GM18951 (cell line): ENCODE measurements around the gene ZNF574.
A peak's percentile ranks its signal among the peaks of the same experiment; 100 is the strongest.

ENCODE experiments used
- POLR2A ChIP-seq: IDR thresholded peaks from 4 replicates; pipeline ENCODE4 v1.6.1; 2011; ENCODE audit warnings: mild to moderate bottlenecking; ENCODE audit not compliant: insufficient read length, insufficient read depth; ENCODE audit errors: extremely low read depth
- in situ Hi-C: fragments of 300-500 bp; cut with MboI; formaldehyde crosslinking; loops from one replicate; pipeline ENCODE4 v1.12.0; 2022; ENCODE audit warnings: low sequenced_read_pairs, mixed read lengths, inconsistent platforms; ENCODE audit not compliant: unreplicated experiment

The ZNF574 gene

DNA sequence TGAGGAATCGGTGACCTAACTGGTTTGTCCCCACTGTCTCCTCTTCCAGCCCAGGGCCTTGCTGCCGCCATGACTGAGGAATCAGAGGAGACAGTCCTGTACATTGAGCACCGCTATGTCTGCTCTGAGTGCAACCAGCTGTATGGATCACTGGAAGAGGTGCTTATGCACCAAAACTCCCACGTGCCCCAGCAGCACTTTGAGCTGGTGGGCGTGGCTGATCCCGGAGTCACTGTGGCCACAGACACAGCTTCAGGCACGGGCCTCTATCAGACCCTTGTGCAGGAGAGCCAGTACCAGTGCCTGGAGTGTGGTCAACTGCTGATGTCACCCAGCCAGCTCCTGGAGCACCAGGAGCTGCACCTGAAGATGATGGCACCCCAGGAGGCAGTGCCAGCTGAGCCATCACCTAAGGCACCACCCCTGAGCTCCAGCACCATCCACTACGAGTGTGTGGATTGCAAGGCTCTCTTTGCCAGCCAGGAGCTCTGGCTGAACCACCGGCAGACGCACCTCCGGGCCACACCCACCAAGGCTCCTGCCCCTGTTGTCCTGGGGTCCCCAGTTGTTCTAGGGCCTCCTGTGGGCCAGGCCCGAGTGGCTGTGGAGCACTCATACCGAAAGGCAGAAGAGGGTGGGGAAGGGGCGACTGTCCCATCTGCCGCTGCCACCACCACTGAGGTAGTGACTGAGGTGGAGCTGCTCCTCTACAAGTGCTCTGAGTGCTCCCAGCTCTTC lies 2.7 kb downstream of the ZNF574 start:
- TF ChIP-seq POLR2A, result no peak
- in situ Hi-C loops, result no loop called here

DNA sequence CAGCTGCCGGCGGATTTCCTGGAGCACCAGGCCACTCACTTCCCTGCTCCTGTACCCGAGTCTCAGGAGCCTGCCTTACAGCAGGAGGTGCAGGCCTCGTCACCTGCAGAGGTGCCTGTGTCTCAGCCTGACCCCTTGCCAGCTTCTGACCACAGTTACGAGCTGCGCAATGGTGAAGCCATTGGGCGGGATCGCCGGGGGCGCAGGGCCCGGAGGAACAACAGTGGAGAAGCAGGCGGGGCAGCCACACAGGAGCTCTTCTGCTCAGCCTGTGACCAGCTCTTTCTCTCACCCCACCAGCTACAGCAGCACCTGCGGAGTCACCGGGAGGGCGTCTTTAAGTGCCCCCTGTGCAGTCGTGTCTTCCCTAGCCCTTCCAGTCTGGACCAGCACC lies 3.3 kb downstream of the ZNF574 start:
- TF ChIP-seq POLR2A, result no peak
- in situ Hi-C loops, result no loop called here

DNA sequence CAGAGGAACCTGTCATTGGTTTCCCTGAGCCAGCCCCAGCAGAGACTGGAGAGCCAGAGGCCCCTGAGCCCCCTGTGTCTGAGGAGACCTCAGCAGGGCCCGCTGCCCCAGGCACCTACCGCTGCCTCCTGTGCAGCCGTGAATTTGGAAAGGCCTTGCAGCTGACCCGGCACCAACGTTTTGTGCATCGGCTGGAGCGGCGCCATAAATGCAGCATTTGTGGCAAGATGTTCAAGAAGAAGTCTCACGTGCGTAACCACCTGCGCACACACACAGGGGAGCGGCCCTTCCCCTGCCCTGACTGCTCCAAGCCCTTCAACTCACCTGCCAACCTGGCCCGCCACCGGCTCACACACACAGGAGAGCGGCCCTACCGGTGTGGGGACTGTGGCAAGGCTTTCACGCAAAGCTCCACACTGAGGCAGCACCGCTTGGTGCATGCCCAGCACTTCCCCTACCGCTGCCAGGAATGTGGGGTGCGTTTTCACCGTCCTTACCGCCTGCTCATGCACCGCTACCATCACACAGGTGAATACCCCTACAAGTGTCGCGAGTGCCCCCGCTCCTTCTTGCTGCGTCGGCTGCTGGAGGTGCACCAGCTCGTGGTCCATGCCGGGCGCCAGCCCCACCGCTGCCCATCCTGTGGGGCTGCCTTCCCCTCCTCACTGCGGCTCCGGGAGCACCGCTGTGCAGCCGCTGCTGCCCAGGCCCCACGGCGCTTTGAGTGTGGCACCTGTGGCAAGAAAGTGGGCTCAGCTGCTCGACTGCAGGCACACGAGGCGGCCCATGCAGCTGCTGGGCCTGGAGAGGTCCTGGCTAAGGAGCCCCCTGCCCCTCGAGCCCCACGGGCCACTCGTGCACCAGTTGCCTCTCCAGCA lies 4.2 kb downstream of the ZNF574 start:
- TF ChIP-seq POLR2A, result no peak
- in situ Hi-C loops, result no loop called here

DNA sequence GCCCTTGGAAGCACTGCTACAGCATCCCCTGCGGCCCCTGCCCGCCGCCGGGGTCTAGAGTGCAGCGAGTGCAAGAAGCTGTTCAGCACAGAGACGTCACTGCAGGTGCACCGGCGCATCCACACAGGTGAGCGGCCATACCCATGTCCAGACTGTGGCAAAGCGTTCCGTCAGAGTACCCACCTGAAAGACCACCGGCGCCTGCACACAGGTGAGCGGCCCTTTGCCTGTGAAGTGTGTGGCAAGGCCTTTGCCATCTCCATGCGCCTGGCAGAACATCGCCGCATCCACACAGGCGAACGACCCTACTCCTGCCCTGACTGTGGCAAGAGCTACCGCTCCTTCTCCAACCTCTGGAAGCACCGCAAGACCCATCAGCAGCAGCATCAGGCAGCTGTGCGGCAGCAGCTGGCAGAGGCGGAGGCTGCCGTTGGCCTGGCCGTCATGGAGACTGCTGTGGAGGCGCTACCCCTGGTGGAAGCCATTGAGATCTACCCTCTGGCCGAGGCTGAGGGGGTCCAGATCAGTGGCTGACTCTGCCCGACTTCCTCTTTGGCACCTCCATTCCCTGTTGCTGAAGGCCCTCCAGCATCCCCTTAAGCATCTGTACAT lies 4.9 kb downstream of the ZNF574 start:
- no peak for TF ChIP-seq POLR2A
- in situ Hi-C loops, result no loop called here

DNA sequence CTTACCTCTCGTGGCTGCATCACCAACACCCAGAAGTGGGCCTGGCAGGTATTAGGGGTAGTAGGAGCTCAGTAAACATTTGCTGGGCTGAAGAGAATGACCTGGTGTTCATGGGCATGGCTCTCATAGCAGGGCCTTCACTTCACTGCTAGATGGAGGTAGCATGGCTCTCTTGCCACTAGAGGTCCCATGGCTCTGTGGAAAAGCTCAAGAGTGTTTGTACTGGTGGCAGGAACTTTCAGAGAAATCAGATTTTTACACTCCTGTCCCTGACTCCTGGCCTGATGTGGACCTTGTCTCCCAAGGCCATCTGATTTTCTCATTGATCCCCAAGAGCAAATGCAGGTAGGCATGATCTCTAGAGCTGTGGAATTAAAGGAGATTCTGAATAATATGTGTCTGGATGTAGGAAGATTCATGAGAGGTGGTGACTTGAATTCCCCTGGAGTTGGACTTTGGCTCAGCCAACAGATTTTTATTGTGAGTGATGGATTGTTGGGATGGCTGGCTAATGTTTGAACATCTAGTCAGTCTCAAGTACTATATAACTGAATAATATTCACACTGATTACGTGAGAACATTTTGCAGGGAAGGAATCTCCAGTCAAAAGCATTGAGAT lies 5.7 kb downstream of the ZNF574 start:
- no peak for TF ChIP-seq POLR2A
- in situ Hi-C loops, result no loop called here

DNA sequence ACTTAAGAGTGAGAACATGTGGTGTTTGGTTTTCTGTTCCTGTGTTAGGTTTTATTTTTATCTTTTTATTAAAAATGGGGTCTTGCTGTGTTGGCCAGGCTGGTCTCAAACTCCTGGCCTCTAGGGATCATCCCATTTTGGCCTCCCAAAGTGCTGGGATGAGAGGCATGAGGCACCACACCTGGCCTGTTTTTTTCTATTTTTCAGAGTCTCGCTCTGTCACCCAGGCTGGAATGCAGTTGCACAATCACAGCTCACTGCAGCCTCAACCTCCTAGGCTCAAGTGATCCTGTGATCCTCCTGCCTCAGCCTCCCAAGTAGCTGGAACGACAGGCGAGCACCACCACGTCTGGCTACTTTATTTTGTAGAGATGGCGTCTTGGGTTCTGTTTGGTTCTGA lies 7.6 kb downstream of the ZNF574 start:
- no peak for TF ChIP-seq POLR2A
- in situ Hi-C loops, result no loop called here

DNA sequence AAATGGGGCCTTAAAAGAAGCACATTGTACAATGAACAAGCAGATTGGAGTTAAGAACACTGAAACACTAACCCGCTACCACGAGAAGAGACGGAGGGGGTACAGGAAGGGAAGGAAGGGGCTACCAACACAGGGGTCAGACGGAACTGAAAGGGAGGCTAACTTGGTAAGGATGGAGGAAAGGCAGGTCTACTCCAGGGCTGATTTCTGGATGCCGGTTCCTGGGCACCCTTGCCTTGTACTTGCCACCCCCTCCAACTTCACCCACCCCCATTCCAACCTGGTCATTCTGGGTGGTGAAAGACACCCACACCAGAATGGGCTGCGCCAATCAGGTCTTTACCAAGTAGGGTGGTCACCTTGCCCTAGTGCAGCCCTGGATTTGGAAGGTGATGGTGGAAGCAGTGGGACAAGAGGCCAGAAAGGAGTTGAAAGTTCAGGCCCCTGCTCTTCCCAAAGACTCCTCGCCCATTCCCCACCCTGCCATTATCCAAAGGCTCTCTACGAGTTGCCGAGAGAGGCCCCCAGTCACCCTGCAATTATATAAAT lies 10.3 kb downstream of the ZNF574 start:
- in situ Hi-C loops, result no loop called here
- no peak for TF ChIP-seq POLR2A

DNA sequence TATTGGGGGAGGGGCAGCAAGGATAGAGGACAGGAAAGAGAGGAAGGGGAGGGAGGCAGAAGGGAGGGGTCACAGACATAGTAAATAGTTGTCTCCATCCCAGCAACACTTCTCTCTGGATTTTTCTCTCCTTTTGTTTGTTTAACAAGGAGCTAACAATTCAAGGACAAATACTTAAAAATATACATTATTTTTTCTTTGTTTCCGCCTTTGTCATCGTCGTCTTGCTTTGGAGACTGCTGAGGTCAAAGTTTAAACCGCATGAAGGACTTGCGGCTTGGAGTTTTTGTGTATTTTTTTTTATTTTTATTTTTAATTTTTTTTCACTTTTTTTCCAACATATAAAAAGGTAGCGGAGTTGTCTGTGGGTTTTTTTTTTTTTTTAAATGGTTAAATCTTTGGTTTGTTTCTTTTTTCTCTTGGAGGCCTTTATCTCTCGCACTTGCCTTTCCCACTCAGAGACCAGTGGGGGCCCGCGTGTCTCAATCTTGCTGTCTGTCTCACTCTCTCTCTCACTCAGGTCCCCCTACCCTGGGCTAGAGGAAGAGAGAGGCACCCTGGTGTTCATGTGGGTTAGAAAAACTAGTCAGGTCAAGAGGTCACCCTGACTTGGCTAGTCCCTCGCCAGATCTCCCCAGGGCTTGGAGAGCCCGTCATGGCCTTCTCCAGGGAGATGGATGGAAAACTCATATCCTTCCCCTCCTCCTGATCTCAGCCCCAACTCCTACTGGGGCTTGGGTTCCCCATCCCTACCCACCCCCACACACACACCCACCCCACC lies 11.0 kb downstream of the ZNF574 start:
- no peak for TF ChIP-seq POLR2A

DNA sequence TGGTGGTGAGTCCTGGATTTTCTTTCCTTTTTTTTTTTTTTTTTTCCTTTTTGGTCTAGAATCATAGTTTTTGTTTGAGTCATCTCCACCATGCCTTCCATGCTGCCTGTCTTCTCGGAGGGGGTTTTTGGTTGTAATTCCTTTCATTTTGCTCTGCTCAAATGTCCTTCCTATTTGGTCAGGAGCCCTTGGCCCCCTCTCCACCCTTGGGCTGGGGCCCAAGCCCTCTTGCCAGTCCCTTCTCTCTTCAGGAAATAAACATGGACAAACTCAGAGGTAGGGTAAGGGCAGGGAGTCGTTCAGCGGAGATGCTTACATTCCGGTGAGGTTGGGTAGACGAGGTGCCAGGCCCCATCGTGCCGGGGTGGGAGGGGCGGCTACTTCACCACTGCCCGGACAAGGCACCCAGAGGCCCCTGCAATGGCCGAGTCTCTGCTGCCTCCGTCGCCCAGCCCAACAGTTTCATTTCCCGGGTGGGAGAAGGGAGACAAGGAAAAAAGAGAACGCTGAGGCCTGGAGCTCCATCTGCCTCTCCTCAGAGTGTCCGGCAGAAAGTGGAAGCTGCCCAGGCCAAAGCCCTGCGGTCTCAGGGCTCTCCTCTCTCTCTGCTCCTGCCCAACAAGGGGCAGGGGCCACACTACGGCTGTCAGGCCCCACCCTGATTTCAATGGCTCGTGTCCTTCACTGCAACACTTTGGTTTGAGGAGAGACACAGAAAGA lies 12.7 kb downstream of the ZNF574 start:
- no peak for TF ChIP-seq POLR2A
- in situ Hi-C loops, result no loop called here

More for the DNA sequence above, 11.0 kb downstream of the ZNF574 start:
- in situ Hi-C loops, result no loop called here

DNA sequence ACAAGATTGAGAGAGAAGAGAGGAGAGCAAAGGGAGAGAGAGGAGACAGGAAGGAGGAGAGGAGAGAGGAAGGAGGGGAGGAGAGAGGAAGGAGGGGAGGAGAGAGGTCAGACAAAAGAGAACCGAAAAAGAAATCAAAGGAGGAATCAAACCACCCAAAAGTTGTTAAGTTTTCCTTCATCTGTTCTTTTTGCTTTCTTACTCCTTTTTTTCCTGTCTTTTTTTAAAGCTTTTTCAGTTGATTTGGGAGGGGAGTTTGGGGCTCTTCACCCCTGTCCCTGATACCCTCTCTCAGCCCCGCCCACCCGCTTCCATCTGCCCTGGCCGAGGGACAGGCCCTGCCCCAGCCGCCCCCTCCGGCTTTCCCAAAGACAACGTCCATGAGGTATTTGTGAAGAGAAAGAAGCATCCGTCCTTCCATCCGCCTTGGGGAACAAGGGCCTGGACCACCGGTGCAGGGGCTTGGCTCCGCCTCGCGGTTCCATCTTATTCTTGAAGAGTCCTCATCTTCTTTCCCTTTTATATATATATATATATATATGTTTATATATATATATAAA lies 13.3 kb downstream of the ZNF574 start:
- in situ Hi-C loops, result no loop called here
- no peak for TF ChIP-seq POLR2A

DNA sequence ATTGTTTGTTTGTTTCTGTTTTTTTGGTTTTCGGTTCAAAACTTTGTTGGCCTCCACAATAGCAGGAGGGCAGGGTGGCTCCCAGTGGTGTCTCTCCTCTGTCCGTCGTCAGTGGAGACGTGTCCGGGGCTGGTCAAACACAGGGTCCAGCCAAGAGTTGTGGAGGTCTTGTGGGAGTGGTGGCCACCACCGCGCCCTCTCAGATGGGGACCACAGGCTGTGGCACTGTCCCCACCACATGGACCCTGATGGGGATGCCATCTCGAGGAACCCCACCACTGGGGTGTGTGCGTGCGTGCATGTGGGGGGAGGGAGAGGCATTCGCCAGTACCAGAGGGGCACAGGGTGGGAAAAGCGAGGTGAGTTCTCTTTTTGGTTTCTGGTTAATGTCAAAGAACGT lies 13.8 kb downstream of the ZNF574 start:
- in situ Hi-C loops, result no loop called here
- no peak for TF ChIP-seq POLR2A

DNA sequence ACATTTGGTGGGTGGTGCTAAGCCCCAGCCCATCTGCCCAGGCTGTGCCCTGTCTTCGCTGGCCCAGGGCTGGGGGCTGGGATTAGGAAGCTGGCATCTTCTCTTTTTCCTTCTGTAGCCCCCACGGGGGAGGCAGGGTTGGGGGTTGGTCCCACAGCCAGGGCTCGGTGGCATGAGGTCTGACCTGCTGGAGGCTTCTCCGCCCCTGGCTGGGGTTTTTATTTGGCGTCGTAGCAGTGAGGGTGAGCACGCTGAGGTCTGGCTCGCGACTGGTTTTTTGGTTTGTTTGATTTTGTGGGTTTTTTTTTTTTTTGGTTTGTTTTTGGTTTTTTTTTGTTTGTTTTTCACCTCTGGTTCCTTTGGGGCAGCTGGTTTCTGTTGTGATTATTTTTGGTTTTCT lies 14.7 kb downstream of the ZNF574 start:
- no peak for TF ChIP-seq POLR2A
- in situ Hi-C loops, result no loop called here

DNA sequence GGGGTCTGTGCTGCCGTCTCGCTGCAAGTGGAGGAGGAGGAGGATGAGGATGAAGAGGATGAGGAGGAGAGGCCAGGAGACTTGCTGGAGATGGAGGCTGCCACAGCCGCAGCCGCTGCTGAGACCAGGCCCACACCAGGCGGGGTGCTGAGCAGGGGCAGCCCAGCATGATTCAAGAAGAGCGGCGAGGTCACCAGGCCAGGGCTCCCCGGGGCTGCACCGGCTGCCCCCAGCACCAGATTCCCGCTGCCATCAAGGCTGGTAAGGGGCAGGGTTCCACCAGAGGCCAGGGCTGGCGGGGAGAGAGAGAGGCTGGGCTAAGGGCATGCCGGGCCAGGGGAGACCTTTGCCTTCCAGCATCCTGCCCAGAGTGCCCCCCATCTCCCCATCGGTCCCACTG lies 15.3 kb downstream of the ZNF574 start:
- in situ Hi-C loops, result no loop called here
- peak; percentile 3 for TF ChIP-seq POLR2A
